Body of pancreas (tissue), 4 donors: ENCODE results near the gene HOGA1. TPM values are rescaled to one million over a fixed set of nuclear protein-coding genes. Genes with fewer than 3 reads are reported as not detected.
"Not testable (repeated sequence)": the region's sequence is repeated elsewhere in the genome, so short reads cannot be mapped to it uniquely, and the experiment has no call there.

Experiments used
- ATAC-seq: fragments of 150-250 bp; one replicate; pipeline ENCODE4 v1.9.1; 2016
- DNase-seq, 4 donors: peaks; one replicate each; pipeline ENCODE4 v3.0.0-alpha.2; 2019
- H3K27ac ChIP-seq, 4 donors: fragments of 200-600 bp; sonication (generic); 1 replicate in 3 of 4; 2 replicates in 1 of 4; pipeline versions ENCODE4 v1.5.1 to v1.6.1; 2016 to 2019; ENCODE audit warnings: mild to moderate bottlenecking in 1 of 4, mixed read lengths in 1 of 4, moderate library complexity in 1 of 4
- H3K27me3 ChIP-seq, 2 donors: fragments of 200-600 bp; sonication (generic); one replicate each; pipeline ENCODE4 v1.6.0; 2016; ENCODE audit warnings: mild to moderate bottlenecking in 1 of 2
- H3K36me3 ChIP-seq, 2 donors: fragments of 200-600 bp; sonication (generic); replicated peaks in 1 of 2; 2 replicates each; pipeline ENCODE4 v1.5.1; 2016; ENCODE audit warnings: low read depth in 2 of 2; ENCODE audit not compliant: insufficient read depth in 1 of 2
- H3K4me1 ChIP-seq: fragments of 200-600 bp; sonication (generic); one replicate; pipeline ENCODE4 v1.6.0; 2016
- H3K4me3 ChIP-seq, 2 donors: fragments of 200-600 bp; sonication (generic); 1 replicate in 1 of 2; 2 replicates in 1 of 2; pipeline ENCODE4 v1.5.1; 2016 to 2019
- H3K9me3 ChIP-seq, 3 donors: fragments of 200-600 bp; sonication (generic); 1 replicate in 2 of 3; 2 replicates in 1 of 3; pipeline ENCODE4 v1.5.1; 2016
- CTCF ChIP-seq, 7 experiments: fragments of 450-650 bp in 4 of 7; fragments of 200-600 bp in 3 of 7; sonication (generic) in 3 of 7; IDR thresholded peaks; one replicate each; pipeline ENCODE4 v1.5.1; 2016 to 2019; ENCODE audit warnings: antibody characterized with exemption in 7 of 7
- POLR2A ChIP-seq, 3 donors: fragments of 450-650 bp; IDR thresholded peaks; one replicate each; pipeline ENCODE4 v1.6.1; 2016; ENCODE audit warnings: antibody characterized with exemption in 3 of 3, mild to moderate bottlenecking in 2 of 3
- WGBS, 2 donors: methylation state at CpG; one replicate each; pipeline ENCODE4 v1.1.5; 2017; 5-methylcytosine and 5-hydroxymethylcytosine counted together
- intact Hi-C: fragments of 100-400 bp; cut with DNase I; formaldehyde crosslinking; loops from one replicate; pipeline ENCODE4 v1.15.1; 2023
- total RNA-seq, 2 donors: library from RNA; depleted of rRNA; stranded (reverse); fragments of >200 nt; gene quantifications; one replicate each; pipeline ENCODE4 v1.1.0, GENCODE V29; 2016

The HOGA1 gene
- total RNA-seq, 2 donors from 2014 or later = 7.3 to 16.3 TPM

- H3K27me3 ChIP-seq = no peaks in the 10 kb centered on the region
- DNase-seq (peak; percentile 13 to 37 (median 19)), ATAC-seq (peak; percentile 21)
- 32 to 89% methylated on average over 1 to 8 of the region's 8 CpGs for WGBS, 2 donors
- intact Hi-C loops = no loop called here
- no peaks in the 10 kb centered on the region for H3K36me3 ChIP-seq
- H3K9me3 ChIP-seq = no peaks in the 10 kb centered on the region
- H3K27ac ChIP-seq = peak overlapping the region; percentile 52 to 71 (median 54)
- peak overlapping the region; percentile 38 to 91 for H3K4me3 ChIP-seq
- peaks cover 11% of the 10 kb centered on the region for H3K4me1 ChIP-seq
- TF ChIP-seq POLR2A (IDR thresholded peaks at IDR 0.05) (no peak), CTCF (IDR thresholded peaks at IDR 0.05) (peak in 3 of 7 experiments; percentile 29 to 44 (median 30))
Observed at GRCh38 chr10:97633921-97634320, 49.7 kb downstream of the HOGA1 start.

- DNase-seq = no peak
- WGBS, 2 donors = 80 to 100% methylated on average over 1 of the region's 1 CpG
- ATAC-seq = no peak
Observed at GRCh38 chr10:97635577-97635976, 51.4 kb downstream of the HOGA1 start.

GRCh38 chr10:97639090-97639489, 54.9 kb downstream of the HOGA1 start:
- H3K36me3 ChIP-seq, H3K9me3 ChIP-seq, ATAC-seq, DNase-seq, H3K4me3 ChIP-seq, H3K27me3 ChIP-seq, intact Hi-C loops, H3K27ac ChIP-seq: not testable (repeated sequence)
- 73 to 84% methylated on average over 3 of the region's 3 CpGs for WGBS, 2 donors
- H3K4me1 ChIP-seq = peaks cover 16% of the 10 kb centered on the region

More at GRCh38 chr10:97635577-97635976, 51.4 kb downstream of the HOGA1 start:
- no peaks in the 10 kb centered on the region for H3K9me3 ChIP-seq
- H3K4me3 ChIP-seq = no peak overlapping the region
- H3K4me1 ChIP-seq = peaks cover 11% of the 10 kb centered on the region
- no peaks in the 10 kb centered on the region for H3K27me3 ChIP-seq
- intact Hi-C loops = no loop called here
- no peaks in the 10 kb centered on the region for H3K36me3 ChIP-seq
- no peak for TF ChIP-seq POLR2A (IDR thresholded peaks at IDR 0.05)
- no peak for TF ChIP-seq CTCF (IDR thresholded peaks at IDR 0.05)
- H3K27ac ChIP-seq = no peak overlapping the region

GRCh38 chr10:97640174-97640867, 56.1 kb downstream of the HOGA1 start, which contains the start of gene PI4K2A:
TSS of gene PI4K2A (plus strand) at chr10:97640671. CDS start at chr10:97640743, 72 bp downstream.
- DNase-seq (peak; percentile 99), ATAC-seq (peak; percentile 99)
- peaks cover 0 to 3% of the 10 kb centered on the region in 2 donors for H3K36me3 ChIP-seq
- H3K4me3 ChIP-seq = peak within 1 kb of the TSS in 1 of 2 donors; percentile 83
- peak in 1 of 7 experiments; percentile 4 for TF ChIP-seq CTCF (IDR thresholded peaks at IDR 0.05)
- peak; percentile 45 to 73 (median 65) for TF ChIP-seq POLR2A (IDR thresholded peaks at IDR 0.05)
- H3K4me1 ChIP-seq = peaks cover 15% of the 10 kb centered on the region
- no peaks in the 10 kb centered on the region for H3K27me3 ChIP-seq
- H3K27ac ChIP-seq = peak within 1 kb of the TSS in 3 of 4 donors; percentile 62 to 79 (median 75)
- no peaks in the 10 kb centered on the region for H3K9me3 ChIP-seq
- intact Hi-C loops = no loop called here
- WGBS, 2 donors = 2 to 3% methylated on average over 24 to 54 of the region's 54 CpGs

- peaks cover 0 to 3% of the 10 kb centered on the region in 2 donors for H3K36me3 ChIP-seq
- DNase-seq = peak; percentile 15 to 53 (median 28)
- peaks cover 15% of the 10 kb centered on the region for H3K4me1 ChIP-seq
- intact Hi-C loops = no loop called here
- peak overlapping the region in 3 of 4 donors; percentile 62 to 79 (median 75) for H3K27ac ChIP-seq
- H3K4me3 ChIP-seq = peak overlapping the region in 1 of 2 donors; percentile 83
- no peaks in the 10 kb centered on the region for H3K27me3 ChIP-seq
- no peaks in the 10 kb centered on the region for H3K9me3 ChIP-seq
- ATAC-seq = peak; percentile 55
- WGBS, 2 donors = 1 to 3% methylated on average over 22 to 46 of the region's 67 CpGs
- TF ChIP-seq CTCF (IDR thresholded peaks at IDR 0.05) (no peak), POLR2A (IDR thresholded peaks at IDR 0.05) (peak in 2 of 3 donors; percentile 3)
Observed at GRCh38 chr10:97640868-97641811, 57.0 kb downstream of the HOGA1 start.

- 92 to 95% methylated on average over 11 to 13 of the region's 13 CpGs for WGBS, 2 donors
- H3K27ac ChIP-seq, DNase-seq, H3K27me3 ChIP-seq, ATAC-seq, H3K4me3 ChIP-seq, H3K9me3 ChIP-seq, intact Hi-C loops, H3K36me3 ChIP-seq: not testable (repeated sequence)
- H3K4me1 ChIP-seq = peaks cover 15% of the 10 kb centered on the region
Observed at GRCh38 chr10:97642471-97643159, 58.4 kb downstream of the HOGA1 start.
